Ovary (tissue), 9 donors: ENCODE measurements around the gene PCDHA1. TPM values are rescaled to one million over a fixed set of nuclear protein-coding genes. Genes with fewer than 3 reads are reported as not detected.

Source experiments
- DNase-seq, 5 donors: peaks; one replicate each; pipeline ENCODE4 v3.0.0-alpha.2; 2019 to 2020
- H3K27ac ChIP-seq, 2 donors: fragments of 200-600 bp; one replicate each; pipeline versions ENCODE4 v1.5.1 to v1.8.0; 2019 to 2022
- H3K27me3 ChIP-seq: fragments of 200-600 bp; one replicate; pipeline ENCODE4 v1.8.0; 2022
- H3K36me3 ChIP-seq: fragments of 200-600 bp; sonication (generic); one replicate; pipeline ENCODE4 v1.5.1; 2019
- H3K4me1 ChIP-seq: one replicate; pipeline ENCODE4 v1.8.1; 2013; ENCODE audit warnings: mild to moderate bottlenecking, moderate library complexity; ENCODE audit not compliant: insufficient read depth
- H3K4me3 ChIP-seq: fragments of 200-600 bp; sonication (generic); one replicate; pipeline ENCODE4 v1.5.1; 2017
- H3K9me3 ChIP-seq, 2 donors: fragments of 200-600 bp in 1 of 2; sonication (generic) in 1 of 2; one replicate each; pipeline versions ENCODE4 v1.5.1 to v1.8.1; 2013 to 2019; ENCODE audit warnings: mild to moderate bottlenecking in 1 of 2, moderate library complexity in 1 of 2
- EP300 ChIP-seq: sonication (generic); formaldehyde crosslinking; IDR thresholded peaks from one replicate; pipeline ENCODE4 v1.6.1; 2017; ENCODE audit warnings: antibody characterized with exemption
- POLR2A ChIP-seq: fragments of 450-650 bp; IDR thresholded peaks from one replicate; pipeline ENCODE4 v1.6.1; 2017; ENCODE audit warnings: antibody characterized with exemption, mild to moderate bottlenecking, moderate library complexity
- WGBS, 3 donors: extraction: QIAGEN DNeasy Blood & Tissue Kit in 1 of 3; methylation state at CpG; one replicate each; pipeline versions ENCODE4 v1.1.5 to v1.1.7; 2013 to 2017; 5-methylcytosine and 5-hydroxymethylcytosine counted together
- intact Hi-C, 4 donors: fragments of 100-400 bp; cut with DNase I; formaldehyde crosslinking; loops; one replicate each; pipeline versions ENCODE4 v1.11.0 to v1.15.1; 2022 to 2023
- polyA plus RNA-seq, 2 donors: library from polyadenylated mRNA; stranded (reverse); fragments of 200-250 nt in 1 of 2; fragments of 350-450 nt in 1 of 2; fragmentation: Illumina TruSeq in 1 of 2; extraction: RNeasy Lipid Tissue Mini Kit (QIAGEN cat#74804) in 1 of 2; gene quantifications; one replicate each; pipeline ENCODE4 v1.2.3, GENCODE V29; 2013 to 2014
- total RNA-seq, 7 donors: library from RNA; depleted of rRNA in 2 of 7; stranded (reverse); fragments of >200 nt in 2 of 7; fragmentation: NEBNext Ultra II Directional in 3 of 7; extraction: Animal tissue kit (Norgen Biotek cat#: 25700) in 3 of 7; gene quantifications; one replicate each; pipeline versions ENCODE4 v1.1.0 to v1.2.4, GENCODE V29; 2016 to 2023
- TF ChIP-seq, protein P1 (sequence below), 3 donors: fragments of 450-650 bp in 2 of 3; fragments of 200-600 bp in 1 of 3; IDR thresholded peaks; one replicate each; pipeline versions ENCODE4 v1.5.1 to v1.8.0; 2016 to 2022; ENCODE audit warnings: antibody characterized with exemption in 3 of 3, mild to moderate bottlenecking in 1 of 3
- donor health status: DM: no; HTN: no; CAD: no; lungs with moderate emphysema.
- donor health status: DM: no; HTN: no; CAD: no.
- donor health status: Bipolar disorder and iron deficiency.
- donor health status: DM: yes; HTN: yes; CAD: no.
- donor health status: DM: no; HTN: no; CAD: no.
- donor health status: DM: yes; HTN: yes; CAD: no.

PCDHA1 gene
- total and polyA plus RNA-seq, 9 donors = 0.05 TPM; not detected in 8

DNA sequence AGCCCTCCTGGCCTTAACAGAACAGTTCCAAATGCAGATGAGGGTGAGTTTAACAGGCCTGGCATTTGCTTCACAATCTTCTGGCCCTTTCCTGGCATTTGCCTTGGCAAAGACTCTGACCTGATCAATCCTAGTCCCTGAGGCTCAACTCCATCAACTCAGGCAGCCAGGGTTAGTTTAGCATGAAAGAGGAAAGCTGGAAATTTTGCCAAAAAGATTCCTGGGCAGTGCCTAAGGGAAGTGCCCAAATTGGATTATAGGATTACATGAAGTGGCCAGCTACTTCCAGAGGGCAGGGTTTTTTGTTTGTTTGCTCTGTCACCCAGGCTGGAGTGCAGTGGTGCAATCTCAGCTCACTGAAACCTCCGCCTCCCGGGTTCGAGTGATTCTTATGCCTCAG lies 217.1 kb downstream of the PCDHA1 start:
- no peaks in the 10 kb centered on the region for H3K9me3 ChIP-seq
- H3K27ac ChIP-seq = no peak overlapping the region
- no peak for DNase-seq
- 94 to 100% (median 96%) methylated on average over 3 of the region's 3 CpGs for WGBS, 3 donors
- H3K27me3 ChIP-seq = no peaks in the 10 kb centered on the region
- no peaks in the 10 kb centered on the region for H3K4me1 ChIP-seq
- TF ChIP-seq POLR2A = no peak
- TF ChIP-seq, protein P1, sequence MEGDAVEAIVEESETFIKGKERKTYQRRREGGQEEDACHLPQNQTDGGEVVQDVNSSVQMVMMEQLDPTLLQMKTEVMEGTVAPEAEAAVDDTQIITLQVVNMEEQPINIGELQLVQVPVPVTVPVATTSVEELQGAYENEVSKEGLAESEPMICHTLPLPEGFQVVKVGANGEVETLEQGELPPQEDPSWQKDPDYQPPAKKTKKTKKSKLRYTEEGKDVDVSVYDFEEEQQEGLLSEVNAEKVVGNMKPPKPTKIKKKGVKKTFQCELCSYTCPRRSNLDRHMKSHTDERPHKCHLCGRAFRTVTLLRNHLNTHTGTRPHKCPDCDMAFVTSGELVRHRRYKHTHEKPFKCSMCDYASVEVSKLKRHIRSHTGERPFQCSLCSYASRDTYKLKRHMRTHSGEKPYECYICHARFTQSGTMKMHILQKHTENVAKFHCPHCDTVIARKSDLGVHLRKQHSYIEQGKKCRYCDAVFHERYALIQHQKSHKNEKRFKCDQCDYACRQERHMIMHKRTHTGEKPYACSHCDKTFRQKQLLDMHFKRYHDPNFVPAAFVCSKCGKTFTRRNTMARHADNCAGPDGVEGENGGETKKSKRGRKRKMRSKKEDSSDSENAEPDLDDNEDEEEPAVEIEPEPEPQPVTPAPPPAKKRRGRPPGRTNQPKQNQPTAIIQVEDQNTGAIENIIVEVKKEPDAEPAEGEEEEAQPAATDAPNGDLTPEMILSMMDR (IDR thresholded peaks at IDR 0.05) = no peak
- intact Hi-C loops = no loop called here
- no peaks in the 10 kb centered on the region for H3K36me3 ChIP-seq
- H3K4me3 ChIP-seq = no peak overlapping the region

DNA sequence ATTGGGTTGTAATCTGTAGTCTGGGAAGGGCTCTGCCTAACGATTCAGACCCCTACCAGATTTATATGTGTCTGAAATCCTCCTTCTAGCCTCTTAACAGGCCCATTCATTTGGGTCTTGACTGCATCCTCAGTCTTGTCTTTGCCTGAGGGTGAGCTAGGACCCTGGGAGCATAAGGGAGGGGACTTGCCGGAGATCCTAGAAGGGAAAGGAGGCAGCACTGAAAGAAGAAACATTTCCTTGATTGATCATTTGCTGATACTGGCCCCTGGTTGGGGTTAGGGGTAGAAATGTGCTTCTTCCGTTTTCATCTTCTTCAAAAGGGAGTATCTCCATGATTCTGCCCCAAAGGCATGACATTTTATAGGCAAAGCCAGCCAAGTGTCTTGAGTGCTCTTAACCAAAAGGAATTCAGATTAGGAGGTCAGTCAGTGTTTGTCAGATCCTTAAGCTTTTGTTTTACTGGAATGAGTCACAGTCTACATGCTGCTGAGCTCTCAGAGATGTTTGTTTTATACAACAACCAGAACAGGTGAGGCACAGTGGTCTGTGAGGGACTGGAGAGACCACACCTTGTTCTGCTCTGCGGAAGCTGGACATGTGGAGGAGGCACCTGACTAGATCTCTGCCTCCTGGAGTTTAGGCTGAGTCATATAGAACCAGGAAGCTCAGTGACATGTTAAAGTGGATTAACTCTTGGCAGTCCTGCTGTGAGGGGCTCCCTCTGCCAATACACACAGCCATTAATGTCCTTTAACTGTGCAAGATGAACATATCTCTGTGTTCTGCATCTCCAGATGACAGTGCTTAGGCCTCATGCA lies 218.1 kb downstream of the PCDHA1 start:
- 32 to 45% (median 41%) methylated on average over 4 of the region's 4 CpGs for WGBS, 3 donors
- intact Hi-C loops = no loop called here
- no peak overlapping the region for H3K4me3 ChIP-seq
- H3K27me3 ChIP-seq = no peaks in the 10 kb centered on the region
- no peaks in the 10 kb centered on the region for H3K4me1 ChIP-seq
- no peak for TF ChIP-seq POLR2A
- no peak for TF ChIP-seq EP300
- TF ChIP-seq, protein P1 (IDR thresholded peaks at IDR 0.05) = no peak
- H3K9me3 ChIP-seq = no peaks in the 10 kb centered on the region
- no peaks in the 10 kb centered on the region for H3K36me3 ChIP-seq
- H3K27ac ChIP-seq = no peak overlapping the region
- DNase-seq = no peak

DNA sequence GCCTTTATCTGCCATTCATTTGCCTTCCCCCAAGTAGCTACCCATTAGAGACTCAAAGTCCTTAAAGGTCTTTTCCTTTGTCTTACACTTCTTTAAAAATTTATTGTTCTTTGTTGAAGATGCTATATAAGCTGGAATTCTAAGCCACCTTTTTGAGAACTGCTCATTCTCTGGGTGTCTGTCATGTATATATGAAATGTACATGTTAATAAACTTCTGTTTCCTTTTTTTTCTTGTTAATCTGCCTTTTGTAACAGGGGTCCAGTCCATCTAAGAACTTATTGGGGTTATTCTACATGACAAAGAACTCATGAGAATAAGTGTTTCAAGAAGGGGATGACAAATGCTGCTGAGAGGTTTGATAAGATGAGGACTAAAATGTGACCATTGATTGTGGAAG lies 221.9 kb downstream of the PCDHA1 start:
- intact Hi-C loops = no loop called here
- H3K9me3 ChIP-seq = no peaks in the 10 kb centered on the region
- no peaks in the 10 kb centered on the region for H3K27me3 ChIP-seq
- no peak for TF ChIP-seq POLR2A
- TF ChIP-seq, protein P1 (IDR thresholded peaks at IDR 0.05) = no peak
- no peak for TF ChIP-seq EP300
- H3K4me1 ChIP-seq = no peaks in the 10 kb centered on the region
- no peak for DNase-seq
- no peak overlapping the region for H3K27ac ChIP-seq
- H3K36me3 ChIP-seq = no peaks in the 10 kb centered on the region
- no peak overlapping the region for H3K4me3 ChIP-seq

DNA sequence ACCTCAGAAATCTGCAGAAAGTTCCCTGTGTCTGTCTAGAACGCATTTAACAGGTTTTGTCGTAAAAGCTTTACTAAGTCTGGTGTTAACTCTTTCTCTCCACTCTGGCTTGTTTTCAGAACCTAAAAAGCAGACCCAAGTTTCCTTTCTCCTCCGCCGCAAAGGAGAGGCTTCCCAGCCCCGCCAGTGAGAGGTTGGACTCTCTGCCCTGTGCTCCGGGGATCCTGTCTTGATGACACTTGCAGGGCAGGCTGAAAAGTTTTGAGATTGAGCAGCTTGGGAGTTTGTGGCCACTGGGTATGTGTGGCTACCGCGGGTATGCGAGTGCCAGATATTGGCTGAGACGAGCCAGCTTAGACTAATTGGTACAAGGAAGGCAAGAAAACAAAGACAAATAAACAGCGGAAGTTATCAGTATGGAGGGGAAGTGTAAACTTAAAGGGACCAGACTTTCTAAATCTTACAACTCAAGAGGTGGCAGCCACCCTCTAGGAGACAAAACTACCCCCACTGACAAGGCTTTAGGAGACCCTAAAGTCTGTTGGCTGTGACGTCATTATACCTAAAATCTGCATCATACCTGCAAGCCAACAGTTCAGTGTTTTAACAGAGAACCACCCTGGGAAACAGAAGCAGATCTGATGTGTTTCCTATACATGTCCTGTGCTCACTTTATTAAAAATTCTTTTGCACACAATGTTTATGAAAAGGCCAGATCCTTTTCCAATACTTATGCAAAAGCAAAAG lies 224.3 kb downstream of the PCDHA1 start:
- TF ChIP-seq POLR2A (no peak), EP300 (no peak)
- TF ChIP-seq, protein P1 (IDR thresholded peaks at IDR 0.05) = no peak
- H3K27ac ChIP-seq = no peak overlapping the region
- no peaks in the 10 kb centered on the region for H3K27me3 ChIP-seq
- no peaks in the 10 kb centered on the region for H3K9me3 ChIP-seq
- no peaks in the 10 kb centered on the region for H3K4me1 ChIP-seq
- DNase-seq = no peak
- 43 to 58% (median 51%) methylated on average over 12 of the region's 12 CpGs for WGBS, 3 donors
- no peak overlapping the region for H3K4me3 ChIP-seq
- H3K36me3 ChIP-seq = no peaks in the 10 kb centered on the region
- intact Hi-C loops = no loop called here
